GM23338 (cell line): Measurements from ENCODE around the gene RYR3. TPM values are rescaled to one million over a fixed set of nuclear protein-coding genes. Genes with fewer than 3 reads are reported as not detected.

Source experiments
- ATAC-seq: fragments of 200-7000 bp; cut with Tn5 transposase; 3 replicates; pipeline ENCODE4 v1.9.1; 2020
- DNase-seq: peaks from one replicate; pipeline ENCODE4 v3.0.0-alpha.2; 2015; ENCODE audit warnings: low spot score
- H2AFZ ChIP-seq: fragments of 200-600 bp; sonication (generic); 2 replicates; pipeline ENCODE4 v1.8.0; 2016; ENCODE audit warnings: antibody characterized with exemption, mild to moderate bottlenecking, moderate library complexity
- H3F3A ChIP-seq: fragments of 200-600 bp; sonication (generic); replicated peaks from 2 replicates; pipeline ENCODE4 v1.8.0; 2017; ENCODE audit warnings: antibody characterized with exemption, mixed run types, low read depth
- H3K27ac ChIP-seq: fragments of 200-600 bp; sonication (generic); 2 replicates; pipeline ENCODE4 v1.6.1; 2016; ENCODE audit warnings: low read depth
- H3K27me3 ChIP-seq: fragments of 200-600 bp; sonication (generic); 2 replicates; pipeline ENCODE4 v1.8.0; 2016; ENCODE audit warnings: mild to moderate bottlenecking, mixed run types, moderate library complexity; ENCODE audit not compliant: insufficient read depth
- H3K36me3 ChIP-seq: fragments of 200-600 bp; sonication (generic); 2 replicates; pipeline ENCODE4 v1.8.0; 2016; ENCODE audit warnings: mild to moderate bottlenecking; ENCODE audit not compliant: insufficient read depth
- H3K4me1 ChIP-seq: fragments of 200-600 bp; sonication (generic); 2 replicates; pipeline ENCODE4 v1.8.0; 2016; ENCODE audit warnings: mild to moderate bottlenecking, moderate library complexity; ENCODE audit not compliant: insufficient read depth
- H3K4me2 ChIP-seq: fragments of 200-600 bp; sonication (generic); 2 replicates; pipeline ENCODE4 v1.7.1; 2017; ENCODE audit warnings: mixed run types
- H3K4me3 ChIP-seq: fragments of 200-600 bp; sonication (generic); 2 replicates; pipeline ENCODE4 v1.6.1; 2016; ENCODE audit warnings: mixed run types
- H3K79me2 ChIP-seq: fragments of 200-600 bp; sonication (generic); replicated peaks from 2 replicates; pipeline ENCODE4 v1.8.0; 2017; ENCODE audit warnings: mild to moderate bottlenecking; ENCODE audit not compliant: insufficient read depth
- H3K9me2 ChIP-seq: fragments of 200-600 bp; sonication (generic); 2 replicates; pipeline ENCODE4 v1.8.0; 2017; ENCODE audit not compliant: insufficient read depth
- H4K20me1 ChIP-seq: fragments of 200-600 bp; sonication (generic); replicated peaks from 2 replicates; pipeline ENCODE4 v1.8.0; 2017; ENCODE audit warnings: mild to moderate bottlenecking; ENCODE audit not compliant: insufficient read depth
- H3K27ac Mint-ChIP-seq: 2 replicates; pipeline ENCODE4 v1.8.0; 2020; ENCODE audit warnings: inconsistent platforms, mild to moderate bottlenecking, moderate library complexity, mixed read lengths
- H3K27me3 Mint-ChIP-seq: 3 replicates; pipeline ENCODE4 v1.8.0; 2022; ENCODE audit warnings: low read depth, mild to moderate bottlenecking, moderate library complexity, mixed read lengths, inconsistent platforms; ENCODE audit not compliant: insufficient read depth, poor library complexity
- H3K36me3 Mint-ChIP-seq: 3 replicates; pipeline ENCODE4 v1.8.0; 2021; ENCODE audit warnings: low read depth, mild to moderate bottlenecking, inconsistent platforms, moderate library complexity, mixed read lengths
- H3K4me1 Mint-ChIP-seq: 3 replicates; pipeline ENCODE4 v1.8.0; 2020; ENCODE audit warnings: mild to moderate bottlenecking, inconsistent platforms, mixed read lengths
- H3K4me3 Mint-ChIP-seq: 3 replicates; pipeline ENCODE4 v1.8.0; 2021; ENCODE audit warnings: moderate library complexity, mild to moderate bottlenecking, inconsistent platforms, mixed read lengths
- H3K9me3 Mint-ChIP-seq: 3 replicates; pipeline ENCODE4 v1.8.0; 2020; ENCODE audit warnings: moderate library complexity, mild to moderate bottlenecking, inconsistent platforms, mixed read lengths
- CREB1 ChIP-seq: fragments of 250-450 bp; sonication (Bioruptor Pico); IDR thresholded peaks from 2 replicates; pipeline ENCODE4 v1.5.0; 2020; ENCODE audit warnings: low read depth, mild to moderate bottlenecking, moderate library complexity
- CTCF ChIP-seq, 2 experiments: fragments of 200-600 bp in 1 of 2; sonication (generic) in 1 of 2; conservative IDR thresholded peaks; 2 replicates each; pipeline versions ENCODE4 v1.5.1 to v1.6.1; 2016 to 2017; ENCODE audit warnings: antibody characterized with exemption in 2 of 2, low read depth in 2 of 2, mild to moderate bottlenecking in 2 of 2, moderate library complexity in 1 of 2
- ETS1 ChIP-seq: IDR thresholded peaks from 2 replicates; pipeline ENCODE4 v1.6.1; 2016; ENCODE audit warnings: antibody characterized with exemption
- EZH2 ChIP-seq: fragments of 200-600 bp; sonication (generic); IDR thresholded peaks from one replicate; pipeline ENCODE4 v1.8.0; 2017; ENCODE audit warnings: antibody characterized with exemption, mild to moderate bottlenecking, low read depth; ENCODE audit not compliant: unreplicated experiment
- EZH2phosphoT487 ChIP-seq: fragments of 200-600 bp; sonication (generic); IDR thresholded peaks from one replicate; pipeline ENCODE4 v1.8.1; 2018; ENCODE audit warnings: antibody characterized with exemption; ENCODE audit not compliant: unreplicated experiment
- JUNB ChIP-seq: IDR thresholded peaks from one replicate; pipeline ENCODE4 v1.6.1; 2016; ENCODE audit warnings: antibody characterized with exemption; ENCODE audit not compliant: unreplicated experiment
- NANOG ChIP-seq: IDR thresholded peaks from 2 replicates; pipeline ENCODE4 v1.6.1; 2016; ENCODE audit warnings: antibody characterized with exemption, borderline replicate concordance
- POLR2AphosphoS5 ChIP-seq: IDR thresholded peaks from 2 replicates; pipeline ENCODE4 v1.6.1; 2016; ENCODE audit warnings: antibody characterized with exemption, low read depth
- REST ChIP-seq: IDR thresholded peaks from one replicate; pipeline ENCODE4 v1.6.1; 2018; ENCODE audit warnings: antibody characterized with exemption; ENCODE audit not compliant: unreplicated experiment
- STAT1 ChIP-seq: IDR thresholded peaks from one replicate; pipeline ENCODE4 v1.6.1; 2016; ENCODE audit warnings: antibody characterized with exemption; ENCODE audit not compliant: unreplicated experiment
- ZNF114 ChIP-seq: fragments of 250-450 bp; sonication (Bioruptor Pico); IDR thresholded peaks from 2 replicates; pipeline ENCODE4 v1.5.0; 2020; ENCODE audit warnings: mild to moderate bottlenecking, moderate library complexity
- ZNF331 ChIP-seq: fragments of 250-450 bp; sonication (Bioruptor Pico); IDR thresholded peaks from 2 replicates; pipeline ENCODE4 v1.5.0; 2020; ENCODE audit warnings: low read depth, mild to moderate bottlenecking, moderate library complexity
- polyA plus RNA-seq: library from polyadenylated mRNA; unstranded; fragments of >200 nt; fragmentation: Nextera tagmentation; extraction: Ambion mirVana; gene quantifications from 2 replicates; pipeline ENCODE4 v1.2.1, GENCODE V29; 2016
- total RNA-seq: library from RNA; depleted of rRNA; stranded (reverse); fragments of >200 nt; shearing (Covaris generic); gene quantifications from 2 replicates; pipeline ENCODE4 v1.2.3, GENCODE V29; 2014
- TF ChIP-seq, protein P1 (sequence below): fragments of 250-450 bp; sonication (Bioruptor Pico); IDR thresholded peaks from 2 replicates; pipeline ENCODE4 v1.5.0; 2020; ENCODE audit warnings: mild to moderate bottlenecking, moderate library complexity

RYR3 gene
- total and polyA plus RNA-seq, 2 experiments from 2014 or later = 1.1 to 1.2 TPM

- H3K27me3 Mint-ChIP-seq = peaks cover 2% of the 10 kb centered on the region
- H3K27me3 ChIP-seq = no peaks in the 10 kb centered on the region
- H3K27ac Mint-ChIP-seq = no peak overlapping the region
- H3F3A ChIP-seq = no peaks in the 10 kb centered on the region
- no peak for TF ChIP-seq EZH2phosphoT487
- TF ChIP-seq EZH2 = no peak
- TF ChIP-seq CREB1 (CRISPR knock-in tag) = no peak
- no peak for TF ChIP-seq NANOG
- TF ChIP-seq JUNB = no peak
- no peak for TF ChIP-seq ETS1
- no peak for TF ChIP-seq ZNF114 (CRISPR knock-in tag)
- TF ChIP-seq STAT1 = no peak
- TF ChIP-seq ZNF331 (CRISPR knock-in tag) = no peak
- TF ChIP-seq REST = no peak
- no peak for TF ChIP-seq CTCF (conservative IDR thresholded peaks at IDR 0.05; ENCODE audit: low read depth in 2 of 2)
- TF ChIP-seq POLR2AphosphoS5 = no peak
- TF ChIP-seq, protein P1, sequence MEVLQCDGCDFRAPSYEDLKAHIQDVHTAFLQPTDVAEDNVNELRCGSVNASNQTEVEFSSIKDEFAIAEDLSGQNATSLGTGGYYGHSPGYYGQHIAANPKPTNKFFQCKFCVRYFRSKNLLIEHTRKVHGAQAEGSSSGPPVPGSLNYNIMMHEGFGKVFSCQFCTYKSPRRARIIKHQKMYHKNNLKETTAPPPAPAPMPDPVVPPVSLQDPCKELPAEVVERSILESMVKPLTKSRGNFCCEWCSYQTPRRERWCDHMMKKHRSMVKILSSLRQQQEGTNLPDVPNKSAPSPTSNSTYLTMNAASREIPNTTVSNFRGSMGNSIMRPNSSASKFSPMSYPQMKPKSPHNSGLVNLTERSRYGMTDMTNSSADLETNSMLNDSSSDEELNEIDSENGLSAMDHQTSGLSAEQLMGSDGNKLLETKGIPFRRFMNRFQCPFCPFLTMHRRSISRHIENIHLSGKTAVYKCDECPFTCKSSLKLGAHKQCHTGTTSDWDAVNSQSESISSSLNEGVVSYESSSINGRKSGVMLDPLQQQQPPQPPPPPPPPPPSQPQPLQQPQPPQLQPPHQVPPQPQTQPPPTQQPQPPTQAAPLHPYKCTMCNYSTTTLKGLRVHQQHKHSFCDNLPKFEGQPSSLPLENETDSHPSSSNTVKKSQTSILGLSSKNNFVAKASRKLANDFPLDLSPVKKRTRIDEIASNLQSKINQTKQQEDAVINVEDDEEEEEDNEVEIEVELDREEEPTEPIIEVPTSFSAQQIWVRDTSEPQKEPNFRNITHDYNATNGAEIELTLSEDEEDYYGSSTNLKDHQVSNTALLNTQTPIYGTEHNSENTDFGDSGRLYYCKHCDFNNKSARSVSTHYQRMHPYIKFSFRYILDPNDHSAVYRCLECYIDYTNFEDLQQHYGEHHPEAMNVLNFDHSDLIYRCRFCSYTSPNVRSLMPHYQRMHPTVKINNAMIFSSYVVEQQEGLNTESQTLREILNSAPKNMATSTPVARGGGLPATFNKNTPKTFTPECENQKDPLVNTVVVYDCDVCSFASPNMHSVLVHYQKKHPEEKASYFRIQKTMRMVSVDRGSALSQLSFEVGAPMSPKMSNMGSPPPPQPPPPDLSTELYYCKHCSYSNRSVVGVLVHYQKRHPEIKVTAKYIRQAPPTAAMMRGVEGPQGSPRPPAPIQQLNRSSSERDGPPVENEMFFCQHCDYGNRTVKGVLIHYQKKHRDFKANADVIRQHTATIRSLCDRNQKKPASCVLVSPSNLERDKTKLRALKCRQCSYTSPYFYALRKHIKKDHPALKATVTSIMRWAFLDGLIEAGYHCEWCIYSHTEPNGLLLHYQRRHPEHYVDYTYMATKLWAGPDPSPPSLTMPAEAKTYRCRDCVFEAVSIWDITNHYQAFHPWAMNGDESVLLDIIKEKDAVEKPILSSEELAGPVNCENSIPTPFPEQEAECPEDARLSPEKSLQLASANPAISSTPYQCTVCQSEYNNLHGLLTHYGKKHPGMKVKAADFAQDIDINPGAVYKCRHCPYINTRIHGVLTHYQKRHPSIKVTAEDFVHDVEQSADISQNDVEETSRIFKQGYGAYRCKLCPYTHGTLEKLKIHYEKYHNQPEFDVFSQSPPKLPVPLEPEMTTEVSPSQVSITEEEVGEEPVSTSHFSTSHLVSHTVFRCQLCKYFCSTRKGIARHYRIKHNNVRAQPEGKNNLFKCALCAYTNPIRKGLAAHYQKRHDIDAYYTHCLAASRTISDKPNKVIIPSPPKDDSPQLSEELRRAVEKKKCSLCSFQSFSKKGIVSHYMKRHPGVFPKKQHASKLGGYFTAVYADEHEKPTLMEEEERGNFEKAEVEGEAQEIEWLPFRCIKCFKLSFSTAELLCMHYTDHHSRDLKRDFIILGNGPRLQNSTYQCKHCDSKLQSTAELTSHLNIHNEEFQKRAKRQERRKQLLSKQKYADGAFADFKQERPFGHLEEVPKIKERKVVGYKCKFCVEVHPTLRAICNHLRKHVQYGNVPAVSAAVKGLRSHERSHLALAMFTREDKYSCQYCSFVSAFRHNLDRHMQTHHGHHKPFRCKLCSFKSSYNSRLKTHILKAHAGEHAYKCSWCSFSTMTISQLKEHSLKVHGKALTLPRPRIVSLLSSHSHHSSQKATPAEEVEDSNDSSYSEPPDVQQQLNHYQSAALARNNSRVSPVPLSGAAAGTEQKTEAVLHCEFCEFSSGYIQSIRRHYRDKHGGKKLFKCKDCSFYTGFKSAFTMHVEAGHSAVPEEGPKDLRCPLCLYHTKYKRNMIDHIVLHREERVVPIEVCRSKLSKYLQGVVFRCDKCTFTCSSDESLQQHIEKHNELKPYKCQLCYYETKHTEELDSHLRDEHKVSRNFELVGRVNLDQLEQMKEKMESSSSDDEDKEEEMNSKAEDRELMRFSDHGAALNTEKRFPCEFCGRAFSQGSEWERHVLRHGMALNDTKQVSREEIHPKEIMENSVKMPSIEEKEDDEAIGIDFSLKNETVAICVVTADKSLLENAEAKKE (CRISPR knock-in tag) = no peak
- no peak overlapping the region for H3K4me3 Mint-ChIP-seq
- H2AFZ ChIP-seq = no peak overlapping the region
- H3K79me2 ChIP-seq = no peaks in the 10 kb centered on the region
- H4K20me1 ChIP-seq = no peaks in the 10 kb centered on the region
- no peak for DNase-seq
- no peaks in the 10 kb centered on the region for H3K9me3 Mint-ChIP-seq
- peaks cover 14% of the 10 kb centered on the region for H3K4me1 ChIP-seq
- no peak for ATAC-seq
- H3K36me3 Mint-ChIP-seq = no peaks in the 10 kb centered on the region
- H3K27ac ChIP-seq = no peak overlapping the region
- H3K4me2 ChIP-seq = no peak overlapping the region
- no peaks in the 10 kb centered on the region; the same call in 1 of the 2 replicates for H3K9me2 ChIP-seq
- H3K4me3 ChIP-seq = no peak overlapping the region
- peaks cover 11% of the 10 kb centered on the region; the same call in 2 of the 3 replicates for H3K4me1 Mint-ChIP-seq
- no peaks in the 10 kb centered on the region for H3K36me3 ChIP-seq
These were observed 27.2 kb upstream of the RYR3 start for GRCh38 chr15:33283576-33283975.
